PC-9 (cell line): ENCODE data around the gene PGGHG. TPM values are rescaled to one million over a fixed set of nuclear protein-coding genes. Genes with fewer than 3 reads are reported as not detected.

Source experiments
- BruUV-seq: library from RNA; stranded (reverse); fragments of 400-500 nt; replicated peaks from 2 replicates; lab custom pipeline; 2021; lab: Mats Ljungman, UMichigan
- CTCF ChIA-PET: fragments of 300-600 bp; sonication (Branson Sonifier 250); formaldehyde crosslinking; loops from one replicate; lab custom pipeline; 2022; ENCODE audit warnings: antibody characterized with exemption; lab: Charles Lee
- POLR2A ChIA-PET: fragments of 300-600 bp; sonication (Branson Sonifier 250); formaldehyde crosslinking; loops from one replicate; lab custom pipeline; 2022; ENCODE audit warnings: antibody characterized with exemption; ENCODE audit not compliant: unreplicated experiment; lab: Charles Lee
- DNase-seq, 2 experiments: peaks; one replicate each; pipeline versions ENCODE4 v3.0.0 to v3.0.0-alpha.2; 2015 to 2022; ENCODE audit warnings: mixed read lengths in 1 of 2
- H2AFZ ChIP-seq: fragments of 200-600 bp; sonication (generic); 2 replicates; pipeline ENCODE4 v1.8.1; 2017; ENCODE audit warnings: antibody characterized with exemption
- H3F3A ChIP-seq: fragments of 200-600 bp; sonication (generic); 2 replicates; pipeline ENCODE4 v1.8.1; 2017; ENCODE audit warnings: antibody characterized with exemption, mild to moderate bottlenecking, low read depth; ENCODE audit not compliant: insufficient read depth
- H3K27ac ChIP-seq: fragments of 200-600 bp; sonication (generic); 2 replicates; pipeline ENCODE4 v1.6.1; 2016; ENCODE audit warnings: mixed run types
- H3K27me3 ChIP-seq: fragments of 200-600 bp; sonication (generic); 2 replicates; pipeline ENCODE4 v1.6.1; 2016; ENCODE audit warnings: low read depth, mixed run types; ENCODE audit not compliant: insufficient read depth
- H3K36me3 ChIP-seq: fragments of 200-600 bp; sonication (generic); 2 replicates; pipeline ENCODE4 v1.6.1; 2016; ENCODE audit warnings: low read depth, mixed run types
- H3K4me1 ChIP-seq: fragments of 200-600 bp; sonication (generic); replicated peaks from 2 replicates; pipeline ENCODE4 v1.6.1; 2016; ENCODE audit warnings: mixed run types; ENCODE audit not compliant: insufficient read depth
- H3K4me2 ChIP-seq: fragments of 200-600 bp; sonication (generic); 2 replicates; pipeline ENCODE4 v1.6.1; 2017; ENCODE audit warnings: mixed run types
- H3K4me3 ChIP-seq: fragments of 200-600 bp; sonication (generic); 2 replicates; pipeline ENCODE4 v1.6.1; 2016; ENCODE audit warnings: mixed run types
- H3K79me2 ChIP-seq: fragments of 200-600 bp; sonication (generic); 2 replicates; pipeline ENCODE4 v1.6.1; 2017; ENCODE audit warnings: low read depth, mixed run types
- H3K9me2 ChIP-seq: fragments of 200-600 bp; sonication (generic); 2 replicates; pipeline ENCODE4 v1.8.1; 2017; ENCODE audit warnings: mild to moderate bottlenecking; ENCODE audit not compliant: insufficient read depth
- H3K9me3 ChIP-seq: fragments of 200-600 bp; sonication (generic); 2 replicates; pipeline ENCODE4 v1.8.1; 2016; ENCODE audit warnings: low read depth; ENCODE audit not compliant: insufficient read depth
- H4K20me1 ChIP-seq: fragments of 200-600 bp; sonication (generic); 2 replicates; pipeline ENCODE4 v1.8.1; 2017; ENCODE audit not compliant: insufficient read depth
- EZH2 ChIP-seq: fragments of 200-600 bp; sonication (generic); IDR thresholded peaks from 2 replicates; pipeline ENCODE4 v1.8.0; 2017; ENCODE audit warnings: antibody characterized with exemption, low read depth
- intact Hi-C: fragments of 100-400 bp; cut with micrococcal nuclease; formaldehyde crosslinking; loops from one replicate; pipeline ENCODE4 v1.10.0; 2022; ENCODE audit not compliant: unreplicated experiment
- total RNA-seq: library from RNA; stranded (reverse); gene quantifications from 2 replicates; pipeline ENCODE4 v1.2.3, GENCODE V29; 2021
- TF ChIP-seq, protein P1 (sequence below): fragments of 200-600 bp; sonication (generic); conservative IDR thresholded peaks from 2 replicates; pipeline ENCODE4 v1.6.1; 2017; ENCODE audit warnings: mixed run types, antibody characterized with exemption, mild to moderate bottlenecking, moderate library complexity

PGGHG gene
- total RNA-seq, 1 experiment from 2014 or later = 68.6 TPM

DNA sequence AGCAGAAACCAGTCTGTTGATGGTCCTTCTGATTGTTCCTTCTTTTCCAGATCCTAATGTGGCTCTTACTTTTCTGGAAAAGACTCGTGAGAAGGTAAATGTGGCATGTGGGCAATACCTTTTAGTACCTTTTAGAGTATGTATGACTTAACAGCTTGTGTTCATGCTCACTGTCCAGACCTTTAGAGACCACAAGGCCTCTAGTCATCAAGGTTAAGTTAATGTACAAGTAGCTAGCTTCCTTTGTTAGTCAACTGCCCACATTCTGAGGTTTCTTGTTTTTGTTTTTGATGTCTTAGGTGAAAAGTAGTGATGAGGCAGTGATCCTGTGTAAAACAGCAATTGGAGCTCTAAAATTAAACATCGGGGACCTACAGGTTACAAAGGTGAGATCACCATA is 44.5 kb upstream of the PGGHG start:
- Histone ChIP-seq H3K4me2 (no peak overlapping the region), H3K36me3 (peaks cover 3% of the 10 kb centered on the region; the same call in 1 of the 2 replicates), H3K27ac (no peak overlapping the region), H3K4me3 (no peak overlapping the region), H3K9me3 (no peaks in the 10 kb centered on the region), H3K9me2 (no peaks in the 10 kb centered on the region), H3K4me1 (no peaks in the 10 kb centered on the region), H3K27me3 (no peaks in the 10 kb centered on the region), H3F3A (peaks cover 6% of the 10 kb centered on the region; the same call in 1 of the 2 replicates), H4K20me1 (0 out of 2 replicates have a peak, but pooled peaks cover 4% of the 10 kb centered on the region), H3K79me2 (peaks cover 13% of the 10 kb centered on the region; the same call in 1 of the 2 replicates), H2AFZ (no peak overlapping the region)
- CTCF ChIA-PET = no interaction called here
- TF ChIP-seq, protein P1, sequence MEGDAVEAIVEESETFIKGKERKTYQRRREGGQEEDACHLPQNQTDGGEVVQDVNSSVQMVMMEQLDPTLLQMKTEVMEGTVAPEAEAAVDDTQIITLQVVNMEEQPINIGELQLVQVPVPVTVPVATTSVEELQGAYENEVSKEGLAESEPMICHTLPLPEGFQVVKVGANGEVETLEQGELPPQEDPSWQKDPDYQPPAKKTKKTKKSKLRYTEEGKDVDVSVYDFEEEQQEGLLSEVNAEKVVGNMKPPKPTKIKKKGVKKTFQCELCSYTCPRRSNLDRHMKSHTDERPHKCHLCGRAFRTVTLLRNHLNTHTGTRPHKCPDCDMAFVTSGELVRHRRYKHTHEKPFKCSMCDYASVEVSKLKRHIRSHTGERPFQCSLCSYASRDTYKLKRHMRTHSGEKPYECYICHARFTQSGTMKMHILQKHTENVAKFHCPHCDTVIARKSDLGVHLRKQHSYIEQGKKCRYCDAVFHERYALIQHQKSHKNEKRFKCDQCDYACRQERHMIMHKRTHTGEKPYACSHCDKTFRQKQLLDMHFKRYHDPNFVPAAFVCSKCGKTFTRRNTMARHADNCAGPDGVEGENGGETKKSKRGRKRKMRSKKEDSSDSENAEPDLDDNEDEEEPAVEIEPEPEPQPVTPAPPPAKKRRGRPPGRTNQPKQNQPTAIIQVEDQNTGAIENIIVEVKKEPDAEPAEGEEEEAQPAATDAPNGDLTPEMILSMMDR = no peak
- TF ChIP-seq EZH2 = no peak
- POLR2A ChIA-PET = no interaction called here
- intact Hi-C loops = no loop called here
- DNase-seq = no peak
- BruUV-seq = no TSS peak

- Histone ChIP-seq H3K4me3 (no peak overlapping the region), H3K4me2 (no peak overlapping the region), H3K27me3 (no peaks in the 10 kb centered on the region), H3K9me2 (no peaks in the 10 kb centered on the region), H3F3A (0 out of 2 replicates have a peak, but pooled peaks cover 11% of the 10 kb centered on the region), H3K9me3 (no peaks in the 10 kb centered on the region), H3K36me3 (no peaks in the 10 kb centered on the region), H4K20me1 (no peaks in the 10 kb centered on the region), H3K79me2 (no peaks in the 10 kb centered on the region), H3K4me1 (no peaks in the 10 kb centered on the region), H3K27ac (no peak overlapping the region), H2AFZ (no peak overlapping the region)
- ChIA-PET CTCF (no interaction called here), POLR2A (no interaction called here)
- TF ChIP-seq, protein P1 = no peak
- no peak for TF ChIP-seq EZH2
- DNase-seq = no peak
- BruUV-seq = no TSS peak
- intact Hi-C loops = no loop called here
These were observed 39.9 kb upstream of the PGGHG start for GRCh38 chr11:249062-249461.

DNA sequence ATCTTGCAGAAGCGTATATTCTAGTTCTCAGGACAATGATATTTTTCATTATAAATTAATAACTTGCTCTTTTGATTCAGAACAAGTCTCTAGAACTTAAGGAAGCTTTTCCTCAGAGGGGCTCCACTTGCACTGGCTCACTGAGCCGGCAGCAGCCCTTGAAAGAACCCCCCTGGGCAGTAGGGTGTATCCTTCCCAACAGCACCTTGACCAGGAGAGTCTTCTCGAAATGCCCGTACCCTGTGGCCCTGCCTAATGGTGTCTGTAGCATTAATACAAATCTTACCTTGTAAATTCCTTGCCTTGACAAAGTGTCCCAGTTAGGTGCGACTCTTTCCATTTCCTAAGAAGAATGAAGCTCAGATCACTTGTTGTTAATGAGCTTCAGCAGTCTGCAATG is 38.7 kb upstream of the PGGHG start:
- Histone ChIP-seq H2AFZ (no peak overlapping the region), H3F3A (0 out of 2 replicates have a peak, but pooled peaks cover 11% of the 10 kb centered on the region), H4K20me1 (no peaks in the 10 kb centered on the region), H3K4me3 (no peak overlapping the region), H3K4me1 (no peaks in the 10 kb centered on the region), H3K27me3 (no peaks in the 10 kb centered on the region), H3K36me3 (no peaks in the 10 kb centered on the region), H3K9me2 (no peaks in the 10 kb centered on the region), H3K79me2 (no peaks in the 10 kb centered on the region), H3K27ac (no peak overlapping the region), H3K9me3 (no peaks in the 10 kb centered on the region), H3K4me2 (no peak overlapping the region)
- TF ChIP-seq EZH2 = no peak
- TF ChIP-seq, protein P1 = no peak
- no TSS peak for BruUV-seq
- intact Hi-C loops = no loop called here
- POLR2A ChIA-PET = interaction anchor here (0.5 to 0.6 kb wide), 3 partner anchors 13 to 110 kb away, joined by 10 to 15 read pairs (median 11); no protein-coding TSS in a partner anchor
- CTCF ChIA-PET = interaction anchor here (1.0 kb wide), 1 partner anchor 114 kb away, joined by 4 read pairs; no protein-coding TSS in a partner anchor
- no peak for DNase-seq
